ENCODE results near the gene PSME2. TPM values are rescaled to one million over a fixed set of nuclear protein-coding genes. Genes with fewer than 3 reads are reported as not detected.

PSME2 gene
- total and polyA plus RNA-seq, 2 of the 13 experiments (the other 11 are each of a cell fraction or from before 2014, with no cell fraction given), result 332 to 716 TPM

DNA sequence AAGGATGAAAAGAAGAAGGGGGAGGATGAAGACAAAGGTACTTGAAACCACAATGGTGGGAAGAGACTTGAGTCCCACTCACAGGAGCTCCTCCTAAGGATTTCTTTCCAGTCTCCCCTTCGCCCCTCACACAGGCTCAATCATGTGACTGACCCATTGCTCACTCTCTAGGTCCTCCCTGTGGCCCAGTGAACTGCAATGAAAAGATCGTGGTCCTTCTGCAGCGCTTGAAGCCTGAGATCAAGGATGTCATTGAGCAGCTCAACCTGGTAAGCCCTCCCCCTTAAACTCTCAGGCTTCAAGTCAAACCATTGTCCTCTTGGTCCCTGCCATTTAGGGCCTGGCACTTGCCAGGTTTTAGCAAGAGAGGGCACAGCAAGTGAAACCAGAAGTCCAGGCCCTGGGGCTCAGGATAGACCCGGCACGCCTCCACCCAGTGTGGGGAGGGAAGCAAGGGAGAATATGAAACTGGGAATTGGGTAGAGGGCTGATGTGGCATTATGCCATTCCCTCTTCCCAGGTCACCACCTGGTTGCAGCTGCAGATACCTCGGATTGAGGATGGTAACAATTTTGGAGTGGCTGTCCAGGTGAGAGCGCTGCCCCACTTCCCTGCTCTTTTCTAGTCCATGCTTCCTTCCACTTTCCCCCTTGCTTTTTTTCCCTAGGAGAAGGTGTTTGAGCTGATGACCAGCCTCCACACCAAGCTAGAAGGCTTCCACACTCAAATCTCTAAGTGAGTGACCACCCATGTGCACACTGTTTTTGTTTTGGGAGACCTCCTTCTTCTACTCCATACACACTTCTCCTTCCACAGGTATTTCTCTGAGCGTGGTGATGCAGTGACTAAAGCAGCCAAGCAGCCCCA, 8.6 kb downstream of the PSME2 start (continued):
- TF ChIP-seq AKAP8 (CRISPR knock-in tag; IDR thresholded peaks at IDR 0.05), result peak; percentile 77
- no peak for TF ChIP-seq CBFB (CRISPR knock-in tag; IDR thresholded peaks at IDR 0.05)
- TF ChIP-seq, protein P1, sequence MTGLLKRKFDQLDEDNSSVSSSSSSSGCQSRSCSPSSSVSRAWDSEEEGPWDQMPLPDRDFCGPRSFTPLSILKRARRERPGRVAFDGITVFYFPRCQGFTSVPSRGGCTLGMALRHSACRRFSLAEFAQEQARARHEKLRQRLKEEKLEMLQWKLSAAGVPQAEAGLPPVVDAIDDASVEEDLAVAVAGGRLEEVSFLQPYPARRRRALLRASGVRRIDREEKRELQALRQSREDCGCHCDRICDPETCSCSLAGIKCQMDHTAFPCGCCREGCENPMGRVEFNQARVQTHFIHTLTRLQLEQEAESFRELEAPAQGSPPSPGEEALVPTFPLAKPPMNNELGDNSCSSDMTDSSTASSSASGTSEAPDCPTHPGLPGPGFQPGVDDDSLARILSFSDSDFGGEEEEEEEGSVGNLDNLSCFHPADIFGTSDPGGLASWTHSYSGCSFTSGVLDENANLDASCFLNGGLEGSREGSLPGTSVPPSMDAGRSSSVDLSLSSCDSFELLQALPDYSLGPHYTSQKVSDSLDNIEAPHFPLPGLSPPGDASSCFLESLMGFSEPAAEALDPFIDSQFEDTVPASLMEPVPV (CRISPR knock-in tag; IDR thresholded peaks at IDR 0.05), result 0 out of 2 replicates have a peak, but pooled peaks have one; percentile 27
- peak; percentile 57 for TF ChIP-seq RBFOX2 (IDR thresholded peaks at IDR 0.05; ENCODE audit: low read depth, low read length)
- TF ChIP-seq, protein P2, sequence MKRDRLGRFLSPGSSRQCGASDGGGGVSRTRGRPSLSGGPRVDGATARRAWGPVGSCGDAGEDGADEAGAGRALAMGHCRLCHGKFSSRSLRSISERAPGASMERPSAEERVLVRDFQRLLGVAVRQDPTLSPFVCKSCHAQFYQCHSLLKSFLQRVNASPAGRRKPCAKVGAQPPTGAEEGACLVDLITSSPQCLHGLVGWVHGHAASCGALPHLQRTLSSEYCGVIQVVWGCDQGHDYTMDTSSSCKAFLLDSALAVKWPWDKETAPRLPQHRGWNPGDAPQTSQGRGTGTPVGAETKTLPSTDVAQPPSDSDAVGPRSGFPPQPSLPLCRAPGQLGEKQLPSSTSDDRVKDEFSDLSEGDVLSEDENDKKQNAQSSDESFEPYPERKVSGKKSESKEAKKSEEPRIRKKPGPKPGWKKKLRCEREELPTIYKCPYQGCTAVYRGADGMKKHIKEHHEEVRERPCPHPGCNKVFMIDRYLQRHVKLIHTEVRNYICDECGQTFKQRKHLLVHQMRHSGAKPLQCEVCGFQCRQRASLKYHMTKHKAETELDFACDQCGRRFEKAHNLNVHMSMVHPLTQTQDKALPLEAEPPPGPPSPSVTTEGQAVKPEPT (CRISPR knock-in tag; IDR thresholded peaks at IDR 0.05; ENCODE audit: low read depth), result no peak
- no peak for TF ChIP-seq SRSF1 (optimal IDR thresholded peaks at IDR 0.05; ENCODE audit: low read depth, low read length)
- no peak for TF ChIP-seq PHF20 (CRISPR knock-in tag; IDR thresholded peaks at IDR 0.05)
- 0 out of 2 replicates have a peak, but pooled peaks have one; percentile 13 for TF ChIP-seq KDM2A (CRISPR knock-in tag; IDR thresholded peaks at IDR 0.05; ENCODE audit: borderline replicate concordance, low read depth)
- TF ChIP-seq, protein P3, sequence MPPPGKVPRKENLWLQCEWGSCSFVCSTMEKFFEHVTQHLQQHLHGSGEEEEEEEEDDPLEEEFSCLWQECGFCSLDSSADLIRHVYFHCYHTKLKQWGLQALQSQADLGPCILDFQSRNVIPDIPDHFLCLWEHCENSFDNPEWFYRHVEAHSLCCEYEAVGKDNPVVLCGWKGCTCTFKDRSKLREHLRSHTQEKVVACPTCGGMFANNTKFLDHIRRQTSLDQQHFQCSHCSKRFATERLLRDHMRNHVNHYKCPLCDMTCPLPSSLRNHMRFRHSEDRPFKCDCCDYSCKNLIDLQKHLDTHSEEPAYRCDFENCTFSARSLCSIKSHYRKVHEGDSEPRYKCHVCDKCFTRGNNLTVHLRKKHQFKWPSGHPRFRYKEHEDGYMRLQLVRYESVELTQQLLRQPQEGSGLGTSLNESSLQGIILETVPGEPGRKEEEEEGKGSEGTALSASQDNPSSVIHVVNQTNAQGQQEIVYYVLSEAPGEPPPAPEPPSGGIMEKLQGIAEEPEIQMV (CRISPR knock-in tag; IDR thresholded peaks at IDR 0.05; ENCODE audit: low read depth), result no peak
- TF ChIP-seq SETDB1 (CRISPR knock-in tag; IDR thresholded peaks at IDR 0.05; ENCODE audit: borderline replicate concordance), result no peak
- TF ChIP-seq MED1 (CRISPR knock-in tag; IDR thresholded peaks at IDR 0.05), result 0 out of 2 replicates have a peak, but pooled peaks have one; percentile 7
- TF ChIP-seq FOSL1 (CRISPR knock-in tag; IDR thresholded peaks at IDR 0.05; ENCODE audit: borderline replicate concordance), result no peak
- peak; percentile 63 for TF ChIP-seq POLR2AphosphoS5 (IDR thresholded peaks at IDR 0.05; ENCODE audit: low read depth, low read length)
- no peak for TF ChIP-seq FOXP1 (IDR thresholded peaks at IDR 0.05)
- TF ChIP-seq FOXP1 (CRISPR knock-in tag; IDR thresholded peaks at IDR 0.05), result no peak
- 0 out of 2 replicates have a peak, but pooled peaks have one; percentile 21 for TF ChIP-seq TOPORS (CRISPR knock-in tag; IDR thresholded peaks at IDR 0.05)
- no peak for TF ChIP-seq AFF4 (CRISPR knock-in tag; IDR thresholded peaks at IDR 0.05)
- peak; percentile 85 for TF ChIP-seq RBM22 (optimal IDR thresholded peaks at IDR 0.05; ENCODE audit: low read length)
- TF ChIP-seq, protein P4, sequence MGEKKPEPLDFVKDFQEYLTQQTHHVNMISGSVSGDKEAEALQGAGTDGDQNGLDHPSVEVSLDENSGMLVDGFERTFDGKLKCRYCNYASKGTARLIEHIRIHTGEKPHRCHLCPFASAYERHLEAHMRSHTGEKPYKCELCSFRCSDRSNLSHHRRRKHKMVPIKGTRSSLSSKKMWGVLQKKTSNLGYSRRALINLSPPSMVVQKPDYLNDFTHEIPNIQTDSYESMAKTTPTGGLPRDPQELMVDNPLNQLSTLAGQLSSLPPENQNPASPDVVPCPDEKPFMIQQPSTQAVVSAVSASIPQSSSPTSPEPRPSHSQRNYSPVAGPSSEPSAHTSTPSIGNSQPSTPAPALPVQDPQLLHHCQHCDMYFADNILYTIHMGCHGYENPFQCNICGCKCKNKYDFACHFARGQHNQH (CRISPR knock-in tag; IDR thresholded peaks at IDR 0.05), result 0 out of 2 replicates have a peak, but pooled peaks have one; percentile 4
- no peak for TF ChIP-seq ZMAT3 (CRISPR knock-in tag; conservative IDR thresholded peaks at IDR 0.05)
